ENCODE results near the gene PNPLA8.

PNPLA8 gene

GRCh38 chr7:108487646-108488045 is 38.3 kb downstream of the PNPLA8 start:
- Histone ChIP-seq H3K4me2 (ENCODE audit: low read depth, low read length, poor library complexity, severe bottlenecking) (no peak overlapping the region), H3K4me3 (ENCODE audit: insufficient read depth, low read length, poor library complexity, severe bottlenecking) (no peak overlapping the region), H2AFZ (ENCODE audit: low read depth, low read length, severe bottlenecking) (no peak overlapping the region), H3K27me3 (ENCODE audit: low read length) (no peaks in the 10 kb centered on the region), H3K9me3 (ENCODE audit: insufficient read depth, low read length) (no peaks in the 10 kb centered on the region), H3K9me2 (replicated peaks; ENCODE audit: insufficient read depth, low read length) (no peaks in the 10 kb centered on the region), H3K9ac (ENCODE audit: low read length) (no peak overlapping the region), H3K79me2 (ENCODE audit: insufficient read depth, low read length) (no peaks in the 10 kb centered on the region), H3K36me3 (ENCODE audit: low read length) (peaks cover 24% of the 10 kb centered on the region), H4K20me1 (ENCODE audit: low read depth, low read length) (no peaks in the 10 kb centered on the region), H3K27ac (ENCODE audit: low read depth, low read length) (no peak overlapping the region), H3F3A (ENCODE audit: insufficient read depth) (no peaks in the 10 kb centered on the region; the same call in 1 of the 2 replicates)
- TF ChIP-seq EZH2phosphoT487 (conservative IDR thresholded peaks at IDR 0.05; ENCODE audit: low read length) (no peak), CTCF (IDR thresholded peaks at IDR 0.05; ENCODE audit: insufficient read depth, low read length, poor library complexity, severe bottlenecking) (no peak)

DNA sequence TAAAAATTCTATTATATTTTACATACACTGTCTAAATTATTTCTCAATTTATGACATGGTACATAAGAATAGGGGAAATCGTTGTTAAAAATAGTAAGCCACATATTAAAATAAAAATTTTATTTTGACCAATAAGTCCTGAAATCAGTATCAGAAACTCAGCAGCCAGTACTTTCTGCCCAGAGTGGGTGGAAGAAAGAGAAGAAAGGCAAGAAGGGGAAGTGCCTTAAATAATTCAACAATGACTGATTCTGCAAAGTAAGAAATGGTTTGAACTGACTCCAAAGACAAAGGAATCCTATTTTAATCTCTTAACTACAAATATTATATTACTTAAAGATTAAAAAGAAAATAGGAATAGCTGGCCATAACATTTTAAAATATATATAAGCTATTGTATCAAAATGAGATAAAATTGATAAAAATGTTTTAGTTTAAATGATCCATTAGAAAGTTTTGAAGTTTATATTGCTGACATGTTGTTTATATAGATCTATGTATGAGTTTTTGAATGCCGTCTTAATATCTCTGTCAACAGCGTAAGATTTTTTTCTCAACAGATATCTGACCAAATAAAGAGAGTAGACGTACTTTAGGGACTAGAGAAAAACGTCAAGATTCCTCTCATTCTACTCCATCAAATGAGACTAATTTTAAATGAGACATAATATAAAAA is 39.5 kb downstream of the PNPLA8 start:
- no peaks in the 10 kb centered on the region for H3K9me3 ChIP-seq (ENCODE audit: insufficient read depth, low read length)
- no peaks in the 10 kb centered on the region for H3K27me3 ChIP-seq (ENCODE audit: low read length)
- no peak overlapping the region for H3K27ac ChIP-seq (ENCODE audit: low read depth, low read length)
- no peaks in the 10 kb centered on the region for H3K9me2 ChIP-seq (replicated peaks; ENCODE audit: insufficient read depth, low read length)
- H4K20me1 ChIP-seq (ENCODE audit: low read depth, low read length), result no peaks in the 10 kb centered on the region
- no peak overlapping the region for H3K9ac ChIP-seq (ENCODE audit: low read length)
- H3F3A ChIP-seq (ENCODE audit: insufficient read depth), result no peaks in the 10 kb centered on the region; the same call in 1 of the 2 replicates
- no peak overlapping the region for H3K4me2 ChIP-seq (ENCODE audit: low read depth, low read length, poor library complexity, severe bottlenecking)
- TF ChIP-seq CTCF (IDR thresholded peaks at IDR 0.05; ENCODE audit: insufficient read depth, low read length, poor library complexity, severe bottlenecking) (no peak), EZH2phosphoT487 (conservative IDR thresholded peaks at IDR 0.05; ENCODE audit: low read length) (no peak)
- peaks cover 24% of the 10 kb centered on the region for H3K36me3 ChIP-seq (ENCODE audit: low read length)
- H3K4me3 ChIP-seq (ENCODE audit: insufficient read depth, low read length, poor library complexity, severe bottlenecking), result no peak overlapping the region
- no peaks in the 10 kb centered on the region for H3K79me2 ChIP-seq (ENCODE audit: insufficient read depth, low read length)
- no peak overlapping the region for H2AFZ ChIP-seq (ENCODE audit: low read depth, low read length, severe bottlenecking)

- Histone ChIP-seq H3F3A (ENCODE audit: insufficient read depth) (no peaks in the 10 kb centered on the region; the same call in 1 of the 2 replicates), H3K79me2 (ENCODE audit: insufficient read depth, low read length) (no peaks in the 10 kb centered on the region), H2AFZ (ENCODE audit: low read depth, low read length, severe bottlenecking) (no peak overlapping the region), H3K4me3 (ENCODE audit: insufficient read depth, low read length, poor library complexity, severe bottlenecking) (no peak overlapping the region), H3K9ac (ENCODE audit: low read length) (no peak overlapping the region), H4K20me1 (ENCODE audit: low read depth, low read length) (no peaks in the 10 kb centered on the region), H3K4me2 (ENCODE audit: low read depth, low read length, poor library complexity, severe bottlenecking) (no peak overlapping the region), H3K27me3 (ENCODE audit: low read length) (no peaks in the 10 kb centered on the region), H3K9me3 (ENCODE audit: insufficient read depth, low read length) (no peaks in the 10 kb centered on the region), H3K27ac (ENCODE audit: low read depth, low read length) (no peak overlapping the region), H3K36me3 (ENCODE audit: low read length) (peaks cover 28% of the 10 kb centered on the region), H3K9me2 (replicated peaks; ENCODE audit: insufficient read depth, low read length) (no peaks in the 10 kb centered on the region)
- TF ChIP-seq CTCF (IDR thresholded peaks at IDR 0.05; ENCODE audit: insufficient read depth, low read length, poor library complexity, severe bottlenecking) (no peak), EZH2phosphoT487 (conservative IDR thresholded peaks at IDR 0.05; ENCODE audit: low read length) (no peak)
Measured at GRCh38 chr7:108484137-108484536, 41.8 kb downstream of the PNPLA8 start.

Measured in SU-DHL-6 (cell line).